KG1 (cell line): ENCODE data around the gene MORF4L1.
"Not testable (repeated sequence)": the region's sequence is repeated elsewhere in the genome, so short reads cannot be mapped to it uniquely, and the experiment has no call there.

Source experiments
- DNase-seq: peaks from one replicate; lab custom pipeline; 2025; lab: John Stamatoyannopoulos, UW

Gene MORF4L1

GRCh38 chr15:78902281-78903032 is 29.8 kb downstream of the MORF4L1 start:
- not testable (repeated sequence) for DNase-seq

GRCh38 chr15:78904599-78905358 is 32.1 kb downstream of the MORF4L1 start:
- DNase-seq, result no peak

DNA sequence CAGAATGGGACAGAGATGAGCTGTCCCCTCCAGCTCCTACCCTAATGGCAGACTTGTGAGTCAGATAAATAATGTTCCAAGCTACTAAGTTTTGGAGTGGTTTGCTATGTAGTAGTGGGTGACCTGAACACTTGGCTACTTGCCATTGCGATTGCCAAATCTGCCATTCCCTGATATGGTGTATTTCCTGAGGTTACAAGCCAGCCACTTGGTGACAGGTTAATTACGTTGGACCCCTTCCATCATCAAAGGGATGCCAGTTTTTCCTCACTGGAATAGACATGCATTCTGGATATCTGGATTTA is 33.6 kb downstream of the MORF4L1 start:
- DNase-seq, result no peak

- no peak for DNase-seq
These were observed 34.9 kb downstream of the MORF4L1 start for GRCh38 chr15:78907577-78907976.

- DNase-seq, result no peak
These were observed 36.5 kb downstream of the MORF4L1 start for GRCh38 chr15:78909160-78909695.

- no peak for DNase-seq
These were observed 37.1 kb downstream of the MORF4L1 start for GRCh38 chr15:78909791-78910228.

DNA sequence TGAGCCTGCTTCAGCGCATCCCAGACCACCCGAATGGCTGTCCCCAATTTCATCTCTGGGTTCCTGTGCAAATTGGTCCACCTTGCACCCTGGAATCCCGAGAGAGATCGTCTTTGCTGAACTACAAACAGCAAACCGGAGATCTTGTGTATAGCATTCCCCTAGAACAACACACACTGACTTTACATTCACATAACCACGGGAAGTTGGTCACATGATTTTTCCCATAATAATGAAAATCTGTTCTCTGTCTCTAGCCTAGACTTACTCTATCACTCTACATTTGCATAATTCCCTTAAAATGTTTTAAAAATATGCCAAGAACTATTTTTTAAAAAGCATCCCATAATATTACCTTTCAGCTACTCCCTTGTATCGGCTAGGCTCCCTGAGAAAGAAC is 37.6 kb downstream of the MORF4L1 start:
- no peak for DNase-seq

- no peak for DNase-seq
These were observed 39.6 kb downstream of the MORF4L1 start for GRCh38 chr15:78912316-78912715.

DNA sequence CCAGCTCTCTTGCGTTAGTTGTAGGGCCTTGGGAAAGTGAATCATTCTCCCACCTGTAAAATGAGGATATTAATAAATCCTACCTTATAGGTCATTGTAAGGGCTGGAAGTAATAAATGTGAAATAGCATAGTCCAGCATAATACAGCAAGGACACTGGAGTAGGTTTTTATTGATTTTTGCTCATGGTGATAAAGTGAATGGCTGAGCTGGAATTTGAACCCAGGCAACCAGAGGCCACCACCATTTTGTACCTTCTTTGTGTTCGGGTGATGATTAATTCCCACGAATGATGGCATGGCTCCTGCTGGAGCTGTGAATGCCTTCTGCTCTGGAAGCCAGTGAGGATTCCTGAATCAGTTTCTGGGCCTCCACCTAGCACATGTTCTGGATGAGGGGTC is 40.3 kb downstream of the MORF4L1 start:
- DNase-seq, result no peak

DNA sequence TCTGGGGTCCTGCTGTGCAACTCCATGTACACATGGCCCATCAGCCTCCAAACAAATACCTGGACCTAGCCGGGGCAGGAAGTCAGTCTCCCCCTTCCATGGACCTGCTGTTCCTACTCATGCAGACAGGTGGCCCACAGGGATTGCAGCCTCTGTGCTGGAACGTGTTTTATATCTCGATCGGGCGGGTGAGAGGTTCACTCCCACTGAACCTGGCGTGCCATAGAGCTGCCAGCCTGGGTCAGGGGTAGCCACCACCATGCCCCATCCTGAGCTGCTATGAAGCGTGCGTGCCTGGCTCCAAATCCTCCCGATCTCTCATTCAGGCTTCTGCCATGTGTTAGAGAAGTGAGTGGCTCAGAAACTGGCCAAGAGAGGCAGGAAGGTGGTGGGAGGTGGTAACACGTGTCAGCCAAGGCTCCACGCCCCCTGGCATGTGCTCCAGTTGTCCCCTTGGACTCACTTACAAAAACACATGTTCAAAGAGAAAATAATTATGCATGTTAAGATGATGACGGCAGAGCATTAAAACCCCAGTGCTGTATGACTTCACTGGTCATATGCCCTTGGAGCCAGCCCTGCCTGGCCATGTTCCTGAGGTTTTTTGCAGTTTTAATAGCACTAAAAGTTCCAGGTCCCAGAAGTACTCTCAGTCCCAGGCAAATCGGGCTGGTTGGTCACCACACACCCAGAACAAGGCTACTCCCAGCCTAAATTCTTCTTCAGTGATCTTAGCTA is 41.5 kb downstream of the MORF4L1 start:
- no peak for DNase-seq

GRCh38 chr15:78915341-78916087 is 42.8 kb downstream of the MORF4L1 start:
- peak; percentile 46 for DNase-seq

DNA sequence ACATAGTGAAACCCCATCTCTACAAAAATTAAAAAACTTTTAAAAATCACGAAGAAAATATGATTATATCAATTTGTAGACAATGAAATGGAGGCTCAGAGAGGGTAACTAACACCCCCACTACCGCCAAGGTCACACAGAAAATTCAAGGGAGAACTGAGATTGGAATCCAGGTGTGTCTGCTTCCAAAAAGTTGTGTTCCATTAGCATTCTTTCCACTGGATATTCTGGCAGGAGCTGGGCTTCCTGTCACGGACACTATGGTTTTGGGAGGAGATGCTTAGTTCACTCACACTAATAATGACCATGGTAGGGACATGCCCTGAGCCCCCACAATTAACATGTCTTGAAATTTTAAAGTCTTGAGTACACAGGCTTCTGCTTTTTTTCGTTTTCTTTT is 43.4 kb downstream of the MORF4L1 start:
- DNase-seq, result no peak

DNA sequence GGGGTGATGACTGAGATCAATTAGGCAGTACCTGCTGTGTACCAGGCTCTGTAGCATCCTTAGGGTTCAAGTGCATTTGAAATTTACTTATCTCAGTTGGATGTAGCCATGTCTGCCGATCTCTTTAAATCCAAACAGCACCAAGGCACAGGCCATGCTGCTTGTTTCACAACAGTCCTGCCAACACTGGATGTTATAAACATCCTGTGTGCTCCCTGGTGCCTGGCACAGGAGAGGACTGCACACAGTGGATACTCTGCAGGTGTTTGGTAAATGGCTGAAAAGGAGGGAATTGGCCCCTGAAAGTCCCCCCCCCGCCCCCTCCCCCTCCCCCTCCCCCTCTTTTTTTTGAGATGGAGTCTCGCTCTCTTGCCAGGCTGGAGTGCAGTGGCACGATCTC is 45.2 kb downstream of the MORF4L1 start:
- DNase-seq, result no peak

DNA sequence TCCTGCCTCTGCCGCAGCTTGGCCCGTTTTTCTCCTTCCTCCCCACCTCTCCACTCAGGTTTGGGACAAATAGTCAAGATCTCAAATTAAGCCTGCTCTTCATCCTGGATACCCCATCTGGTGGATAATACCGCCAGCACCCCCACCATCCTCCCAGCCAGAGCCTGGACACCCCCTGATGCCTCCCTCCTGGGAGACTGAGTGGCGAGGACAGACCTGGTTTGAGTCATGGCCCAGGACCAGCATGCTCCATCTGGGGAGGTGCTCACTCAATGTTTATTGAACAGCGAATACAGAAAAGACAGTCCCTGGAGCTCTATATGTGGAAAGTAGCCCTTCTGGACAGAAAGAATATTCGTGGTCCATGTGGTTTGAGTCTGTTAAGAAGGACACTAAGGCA is 48.8 kb downstream of the MORF4L1 start:
- DNase-seq, result no peak

GRCh38 chr15:78921940-78922339 is 49.2 kb downstream of the MORF4L1 start:
- DNase-seq, result no peak

GRCh38 chr15:78922527-78922926 is 49.8 kb downstream of the MORF4L1 start:
- DNase-seq, result no peak

GRCh38 chr15:78923015-78923414 is 50.3 kb downstream of the MORF4L1 start:
- no peak for DNase-seq

DNA sequence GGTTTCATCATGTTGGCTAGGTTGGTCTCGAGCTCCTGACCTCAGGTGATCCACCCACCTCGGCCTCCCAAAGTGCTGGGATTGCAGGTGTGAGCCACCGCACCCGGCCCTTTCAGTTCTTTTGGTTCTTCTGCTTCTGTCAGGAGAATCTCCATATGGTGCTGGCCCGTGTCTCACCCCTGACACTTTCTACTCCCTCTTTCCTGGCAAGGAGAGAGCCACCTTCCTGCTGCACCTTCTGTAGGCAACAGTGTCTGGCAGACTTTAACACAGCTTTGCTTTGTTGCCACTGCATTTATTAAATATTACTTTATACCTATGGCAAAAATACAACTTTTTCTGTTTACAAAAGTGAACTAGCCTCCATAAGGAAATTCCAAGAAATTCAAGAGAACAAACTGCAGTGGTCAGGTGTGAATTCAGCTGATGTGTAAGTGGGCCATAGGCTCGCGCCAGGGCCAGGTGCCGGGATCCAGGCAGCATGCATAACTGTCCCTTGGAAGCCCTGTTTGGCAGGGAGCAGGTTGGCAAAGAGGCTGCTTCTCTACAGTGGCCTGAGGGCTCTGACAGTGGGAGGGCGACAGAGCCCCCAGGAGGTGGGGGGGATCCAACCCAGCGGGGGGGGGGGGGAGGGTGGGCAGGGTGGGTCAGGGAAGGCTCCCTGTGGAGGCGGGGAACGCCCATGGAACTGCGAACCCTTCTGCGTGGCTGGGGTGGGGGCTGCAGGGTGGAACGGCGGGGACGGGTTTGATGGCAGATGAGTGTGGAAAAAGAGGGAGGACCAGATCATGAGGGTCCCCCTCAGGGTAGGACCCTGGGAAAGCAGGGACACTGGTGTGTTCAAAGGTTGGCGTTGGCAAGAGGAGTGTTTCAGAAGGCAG is 51.0 kb downstream of the MORF4L1 start:
- no peak for DNase-seq

GRCh38 chr15:78925076-78925624 is 52.5 kb downstream of the MORF4L1 start:
- no peak for DNase-seq

DNA sequence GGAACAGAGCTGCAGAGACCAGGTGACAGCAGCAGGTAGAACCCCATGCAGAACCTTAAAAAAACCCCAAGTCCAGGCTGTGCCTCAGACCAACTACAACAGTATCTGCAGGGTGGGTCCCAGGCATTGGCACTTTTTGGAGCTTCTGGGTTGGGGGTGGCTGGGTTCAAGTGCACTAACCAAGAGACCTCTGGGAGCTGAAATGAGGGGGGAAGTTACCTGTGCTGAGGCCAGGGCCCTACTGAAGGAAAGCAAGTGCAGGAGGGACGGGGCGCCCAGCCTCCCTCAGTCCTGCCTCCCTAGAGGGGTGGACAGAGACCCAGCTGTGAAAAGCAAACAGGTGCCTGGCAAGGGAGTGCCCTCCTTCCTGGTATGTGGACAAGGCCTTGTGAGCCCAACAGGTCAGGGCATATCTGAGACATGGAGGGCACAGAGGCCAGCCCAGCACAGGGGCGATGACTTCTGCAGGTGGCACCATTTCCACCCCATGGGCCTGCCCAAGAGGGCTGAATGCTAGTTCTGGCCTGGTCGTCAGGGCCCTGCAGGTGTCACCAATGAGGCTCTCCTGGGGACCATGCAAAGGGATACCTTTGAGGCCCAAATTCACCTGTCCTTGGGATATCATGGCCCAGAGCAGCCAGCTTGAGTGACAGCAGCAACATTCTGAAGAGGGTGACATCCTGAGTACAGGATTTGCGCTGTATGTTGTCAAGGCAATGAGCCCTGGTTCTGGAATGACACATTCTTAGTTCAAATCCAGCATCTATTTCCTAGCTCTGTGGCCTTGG is 53.5 kb downstream of the MORF4L1 start:
- DNase-seq, result no peak
